ENCODE results near the gene DMBX1. TPM values are rescaled to one million over a fixed set of nuclear protein-coding genes. Genes with fewer than 3 reads are reported as not detected.

Gene DMBX1
- not detected for total RNA-seq
- not detected for polyA plus RNA-seq
- long read RNA-seq, donor 1 = 0 reads
- long read RNA-seq, donor 2 = 0 reads
- long read RNA-seq, donor 3 = 0 reads
- long read RNA-seq, donor 4 = 0 reads
- long read RNA-seq, donor 5 = 0 reads
- long read RNA-seq, donor 6 = 0 reads
- long read RNA-seq, donor 7 = 0 reads
- long read RNA-seq, donor 8 = 0 reads
- long read RNA-seq, donor 9 = 0 reads
- long read RNA-seq, donor 10 = 0 reads

DNA sequence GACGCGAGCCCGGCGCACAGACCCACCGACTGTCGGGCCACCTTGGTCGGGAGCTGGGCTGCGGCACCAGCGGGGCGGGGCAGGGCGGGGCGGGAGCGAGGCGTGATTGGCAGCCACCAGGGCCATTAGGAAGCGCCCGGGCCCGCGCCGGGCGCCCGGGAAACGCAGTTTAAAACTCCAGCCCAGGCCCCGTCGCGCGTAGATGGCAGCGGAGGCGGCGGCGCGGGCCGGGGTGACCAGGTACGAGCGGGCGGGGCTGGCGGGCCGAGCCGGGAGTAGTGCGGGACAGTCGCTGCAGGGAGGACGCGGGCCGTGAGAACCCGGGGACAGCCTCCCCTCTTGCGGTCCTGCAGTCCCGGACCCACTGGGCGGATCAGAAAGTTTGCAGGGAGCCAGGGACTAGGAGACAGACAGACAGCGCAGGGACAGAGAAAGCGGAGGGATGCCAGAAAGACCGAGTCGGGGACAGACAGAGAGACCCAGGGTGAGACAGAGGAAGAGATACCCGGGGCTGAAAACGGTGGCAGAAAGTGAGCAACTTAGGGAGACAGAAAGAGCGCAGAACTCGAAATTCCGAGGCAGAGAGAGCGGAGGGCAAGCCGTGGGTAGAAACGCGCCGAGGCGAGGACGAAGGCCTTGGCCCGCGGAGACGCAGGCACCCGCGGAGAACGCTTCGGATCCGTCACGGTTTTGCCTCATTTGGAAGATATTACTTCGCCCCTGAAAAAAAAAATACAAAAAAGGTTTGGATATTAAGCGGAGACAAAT lies at the start of gene DMBX1:
Gene DMBX1, plus strand, starts transcription at position 199 of the 768 bp plus-strand sequence. CDS start 17,175 bp downstream, outside the sequence.
- WGBS, 5 donors = 2 to 3% (median 3%) methylated on average over 40 to 74 of the region's 74 CpGs
- intact Hi-C loops (cut with DNase I; ENCODE audit: low total_unique reads) = no loop called here
- H3K36me3 ChIP-seq = no peaks in the 10 kb centered on the region
- TF ChIP-seq EP300 (IDR thresholded peaks at IDR 0.05) (no peak), POLR2AphosphoS5 (IDR thresholded peaks at IDR 0.05) (no peak), POLR2A (IDR thresholded peaks at IDR 0.05) (no peak)
- TF ChIP-seq, protein P1, sequence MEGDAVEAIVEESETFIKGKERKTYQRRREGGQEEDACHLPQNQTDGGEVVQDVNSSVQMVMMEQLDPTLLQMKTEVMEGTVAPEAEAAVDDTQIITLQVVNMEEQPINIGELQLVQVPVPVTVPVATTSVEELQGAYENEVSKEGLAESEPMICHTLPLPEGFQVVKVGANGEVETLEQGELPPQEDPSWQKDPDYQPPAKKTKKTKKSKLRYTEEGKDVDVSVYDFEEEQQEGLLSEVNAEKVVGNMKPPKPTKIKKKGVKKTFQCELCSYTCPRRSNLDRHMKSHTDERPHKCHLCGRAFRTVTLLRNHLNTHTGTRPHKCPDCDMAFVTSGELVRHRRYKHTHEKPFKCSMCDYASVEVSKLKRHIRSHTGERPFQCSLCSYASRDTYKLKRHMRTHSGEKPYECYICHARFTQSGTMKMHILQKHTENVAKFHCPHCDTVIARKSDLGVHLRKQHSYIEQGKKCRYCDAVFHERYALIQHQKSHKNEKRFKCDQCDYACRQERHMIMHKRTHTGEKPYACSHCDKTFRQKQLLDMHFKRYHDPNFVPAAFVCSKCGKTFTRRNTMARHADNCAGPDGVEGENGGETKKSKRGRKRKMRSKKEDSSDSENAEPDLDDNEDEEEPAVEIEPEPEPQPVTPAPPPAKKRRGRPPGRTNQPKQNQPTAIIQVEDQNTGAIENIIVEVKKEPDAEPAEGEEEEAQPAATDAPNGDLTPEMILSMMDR (IDR thresholded peaks at IDR 0.05) = no peak
- peak within 1 kb of the TSS; percentile 33 to 56 (median 38) for H3K4me3 ChIP-seq
- peaks cover 46 to 100% (median 99%) of the 10 kb centered on the region in 3 donors for H3K27me3 ChIP-seq
- DNase-seq = peak; percentile 54 to 71
- H3K4me1 ChIP-seq = peaks cover 14 to 35% (median 30%) of the 10 kb centered on the region in 4 donors
- no peak within 1 kb of the TSS for H3K27ac ChIP-seq
- H3K9me3 ChIP-seq = no peaks in the 10 kb centered on the region

GRCh38 chr1:46440478-46440877 lies 49.2 kb upstream of the DMBX1 start:
- Histone ChIP-seq H3K4me3 (no peak overlapping the region), H3K27me3 (peaks cover 0 to 19% (median 0%) of the 10 kb centered on the region in 3 donors), H3K9me3 (no peaks in the 10 kb centered on the region), H3K4me1 (peaks cover 6 to 9% (median 8%) of the 10 kb centered on the region in 4 donors), H3K36me3 (no peaks in the 10 kb centered on the region), H3K27ac (no peak overlapping the region)
- TF ChIP-seq EP300 (IDR thresholded peaks at IDR 0.05) (no peak), POLR2AphosphoS5 (IDR thresholded peaks at IDR 0.05) (no peak), POLR2A (IDR thresholded peaks at IDR 0.05) (no peak)
- TF ChIP-seq, protein P1 (IDR thresholded peaks at IDR 0.05) = no peak
- intact Hi-C loops (cut with DNase I; ENCODE audit: low total_unique reads) = no loop called here
- 87 to 100% (median 97%) methylated on average over 2 of the region's 2 CpGs for WGBS, 5 donors
- no peak for DNase-seq

GRCh38 chr1:46442317-46443161 lies 47.1 kb upstream of the DMBX1 start:
- TF ChIP-seq EP300 (IDR thresholded peaks at IDR 0.05) = no peak
- TF ChIP-seq, protein P1 (IDR thresholded peaks at IDR 0.05) = peak in 5 of 7 experiments; percentile 56 to 96 (median 86)
- H3K27me3 ChIP-seq = peaks cover 3 to 25% (median 11%) of the 10 kb centered on the region in 3 donors
- H3K27ac ChIP-seq = no peak overlapping the region
- peak overlapping the region; percentile 27 to 41 (median 32) for H3K4me3 ChIP-seq
- H3K4me1 ChIP-seq = peaks cover 6 to 10% (median 9%) of the 10 kb centered on the region in 4 donors
- 8 to 15% (median 12%) methylated on average over 24 to 25 of the region's 25 CpGs for WGBS, 5 donors
- no peaks in the 10 kb centered on the region for H3K36me3 ChIP-seq
- intact Hi-C loops (cut with DNase I; ENCODE audit: low total_unique reads) = no loop called here
- peak; percentile 75 to 88 for DNase-seq
- no peaks in the 10 kb centered on the region for H3K9me3 ChIP-seq

DNA sequence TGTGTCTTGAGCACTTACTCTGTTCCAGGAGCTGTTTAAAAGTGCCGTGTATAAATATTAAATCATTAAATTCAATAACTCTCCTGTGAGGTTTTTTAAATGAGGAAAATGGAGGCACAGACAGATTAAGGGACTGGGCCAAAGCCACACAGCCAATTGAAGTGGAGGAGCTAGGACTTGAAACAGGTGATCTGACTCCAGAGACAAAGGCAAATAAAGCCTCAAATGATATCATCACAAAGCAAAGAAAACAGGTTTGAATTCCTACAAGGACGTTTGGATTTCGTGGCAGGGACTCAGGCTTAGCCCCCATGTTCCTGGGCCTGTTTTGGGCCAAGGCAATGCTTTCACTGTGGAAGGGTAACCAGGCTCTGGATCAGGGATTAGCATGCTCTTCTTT lies 45.2 kb upstream of the DMBX1 start:
- no peak for TF ChIP-seq POLR2A (IDR thresholded peaks at IDR 0.05)
- no peak for TF ChIP-seq POLR2AphosphoS5 (IDR thresholded peaks at IDR 0.05)
- TF ChIP-seq EP300 (IDR thresholded peaks at IDR 0.05) = no peak
- TF ChIP-seq, protein P1 (IDR thresholded peaks at IDR 0.05) = no peak
- Histone ChIP-seq H3K27me3 (peaks cover 9 to 44% (median 25%) of the 10 kb centered on the region in 3 donors), H3K36me3 (no peaks in the 10 kb centered on the region), H3K9me3 (no peaks in the 10 kb centered on the region), H3K4me1 (peaks cover 15 to 24% (median 21%) of the 10 kb centered on the region in 4 donors), H3K27ac (no peak overlapping the region), H3K4me3 (no peak overlapping the region)
- 41 to 60% (median 50%) methylated on average over 3 of the region's 3 CpGs for WGBS, 5 donors
- intact Hi-C loops (cut with DNase I; ENCODE audit: low total_unique reads) = no loop called here
- no peak for DNase-seq

Measured in stomach (tissue), 19 donors.